SK-N-SH treated with all-trans-retinoic acid at 6 μM for 48 hours (cell line): ENCODE data around the gene DYRK4.
A peak's percentile ranks its signal among the peaks of the same experiment; 100 is the strongest.
"Not testable (repeated sequence)": the region's sequence is repeated elsewhere in the genome, so short reads cannot be mapped to it uniquely, and the experiment has no call there.

Experiments used
- ATAC-seq: fragments of 200-7000 bp; cut with Tn5 transposase; 3 replicates; pipeline ENCODE4 v1.9.1; 2020; ENCODE audit warnings: mild to moderate bottlenecking, moderate library complexity
- ARNTL ChIP-seq: fragments of 450-650 bp; formaldehyde crosslinking; IDR thresholded peaks from 2 replicates; pipeline ENCODE4 v1.5.0; 2020; ENCODE audit warnings: low read depth, mild to moderate bottlenecking, moderate library complexity, borderline replicate concordance
- BACH2 ChIP-seq: fragments of 250-450 bp; sonication (Bioruptor Pico); IDR thresholded peaks from 2 replicates; pipeline ENCODE4 v1.9.0; 2021; ENCODE audit warnings: mild to moderate bottlenecking, borderline replicate concordance
- CREB5 ChIP-seq: fragments of 250-450 bp; sonication (Bioruptor Pico); IDR thresholded peaks from 2 replicates; pipeline ENCODE4 v1.5.1; 2020; ENCODE audit warnings: low read depth, mild to moderate bottlenecking, moderate library complexity
- CSDC2 ChIP-seq: fragments of 250-450 bp; sonication (Bioruptor Pico); IDR thresholded peaks from 2 replicates; pipeline ENCODE4 v1.5.0; 2020; ENCODE audit warnings: mild to moderate bottlenecking, moderate library complexity
- CSRNP3 ChIP-seq: fragments of 250-450 bp; sonication (Bioruptor Pico); IDR thresholded peaks from 2 replicates; pipeline ENCODE4 v1.5.1; 2021; ENCODE audit warnings: mild to moderate bottlenecking, moderate library complexity
- ESRRG ChIP-seq: fragments of 250-450 bp; sonication (Bioruptor Pico); IDR thresholded peaks from 2 replicates; pipeline ENCODE4 v1.6.1; 2021; ENCODE audit warnings: mild to moderate bottlenecking
- GLIS3 ChIP-seq: fragments of 250-450 bp; sonication (Bioruptor Pico); IDR thresholded peaks from 2 replicates; pipeline ENCODE4 v1.5.0; 2020; ENCODE audit warnings: mild to moderate bottlenecking, moderate library complexity
- ISL1 ChIP-seq: fragments of 250-450 bp; sonication (Bioruptor Pico); IDR thresholded peaks from 2 replicates; pipeline ENCODE4 v2.1.2; 2022; ENCODE audit warnings: mild to moderate bottlenecking, moderate library complexity
- OSR1 ChIP-seq: fragments of 250-450 bp; sonication (Bioruptor Pico); IDR thresholded peaks from 2 replicates; pipeline ENCODE4 v1.8.0; 2022; ENCODE audit warnings: moderate library complexity, mild to moderate bottlenecking, inconsistent platforms
- PATZ1 ChIP-seq: fragments of 250-450 bp; sonication (Bioruptor Pico); IDR thresholded peaks from 2 replicates; pipeline ENCODE4 v1.8.0; 2020; ENCODE audit warnings: mild to moderate bottlenecking, moderate library complexity, borderline replicate concordance
- POU6F1 ChIP-seq: fragments of 250-450 bp; sonication (Bioruptor Pico); IDR thresholded peaks from 2 replicates; pipeline ENCODE4 v1.8.0; 2021; ENCODE audit warnings: low read depth, mild to moderate bottlenecking, moderate library complexity, borderline replicate concordance
- RARB ChIP-seq: fragments of 250-450 bp; sonication (Bioruptor Pico); IDR thresholded peaks from 2 replicates; pipeline ENCODE4 v1.8.0; 2021; ENCODE audit warnings: mild to moderate bottlenecking, moderate library complexity
- SNAI2 ChIP-seq: fragments of 250-450 bp; sonication (Bioruptor Pico); IDR thresholded peaks from 2 replicates; pipeline ENCODE4 v1.5.0; 2020; ENCODE audit warnings: mild to moderate bottlenecking, moderate library complexity
- TCF4 ChIP-seq: fragments of 250-450 bp; sonication (Bioruptor Pico); IDR thresholded peaks from 2 replicates; pipeline ENCODE4 v1.8.0; 2021; ENCODE audit warnings: mild to moderate bottlenecking, moderate library complexity, borderline replicate concordance
- TOX ChIP-seq: fragments of 250-450 bp; sonication (Bioruptor Pico); IDR thresholded peaks from 2 replicates; pipeline ENCODE4 v1.8.0; 2021; ENCODE audit warnings: mild to moderate bottlenecking, moderate library complexity, borderline replicate concordance
- TSHZ2 ChIP-seq: fragments of 250-450 bp; sonication (Bioruptor Pico); IDR thresholded peaks from 2 replicates; pipeline ENCODE4 v1.5.0; 2020; ENCODE audit warnings: mild to moderate bottlenecking, moderate library complexity
- ZC3H10 ChIP-seq: fragments of 250-450 bp; sonication (Bioruptor Pico); IDR thresholded peaks from 2 replicates; pipeline ENCODE4 v1.5.1; 2021; ENCODE audit warnings: mild to moderate bottlenecking, moderate library complexity
- ZFP3 ChIP-seq: fragments of 250-450 bp; sonication (Bioruptor Pico); IDR thresholded peaks from 2 replicates; pipeline ENCODE4 v1.5.0; 2020; ENCODE audit warnings: mild to moderate bottlenecking, moderate library complexity
- ZFP30 ChIP-seq: fragments of 450-650 bp; formaldehyde crosslinking; IDR thresholded peaks from 2 replicates; pipeline ENCODE4 v1.5.0; 2022; ENCODE audit warnings: mild to moderate bottlenecking, moderate library complexity
- ZNF565 ChIP-seq: fragments of 450-650 bp; formaldehyde crosslinking; conservative IDR thresholded peaks from 2 replicates; pipeline ENCODE4 v1.5.0; 2020; ENCODE audit warnings: low read depth, mild to moderate bottlenecking, moderate library complexity

Gene DYRK4

GRCh38 chr12:4562034-4562657 is at the start of gene DYRK4:
Gene DYRK4 (plus strand): TSS chr12:4562208. CDS start chr12:4562246, 38 bp downstream.
- peak; percentile 90 for ATAC-seq
- no peak for TF ChIP-seq PATZ1 (CRISPR knock-in tag)

- TF ChIP-seq RARB (no peak), ESRRG (no peak), SNAI2 (no peak), ZC3H10 (no peak), ISL1 (CRISPR knock-in tag) (no peak), TSHZ2 (CRISPR knock-in tag) (no peak), TCF4 (no peak), ZNF565 (CRISPR knock-in tag) (no peak), TOX (no peak), OSR1 (no peak), BACH2 (CRISPR knock-in tag) (no peak), ZFP30 (no peak), CSDC2 (CRISPR knock-in tag) (no peak), ZFP3 (CRISPR knock-in tag) (no peak), POU6F1 (CRISPR knock-in tag) (no peak), GLIS3 (CRISPR knock-in tag) (no peak), CREB5 (no peak), CSRNP3 (CRISPR knock-in tag) (no peak)
- peak; percentile 82 for ATAC-seq
Measured at GRCh38 chr12:4518106-4518728, 43.8 kb upstream of the DYRK4 start.

- not testable (repeated sequence) for ATAC-seq
Measured at GRCh38 chr12:4523443-4523842, 38.6 kb upstream of the DYRK4 start.

- TF ChIP-seq ARNTL = no peak
- ATAC-seq = no peak
Measured at GRCh38 chr12:4526923-4527546, 35.0 kb upstream of the DYRK4 start.
